SH-SY5Y (cell line): ENCODE results near the gene ZW10.

Experiments
- GATA2 ChIP-seq: IDR thresholded peaks from 2 replicates; pipeline ENCODE4 v1.6.1; 2011; ENCODE audit warnings: mild to moderate bottlenecking, low read depth, low read length
- GATA3 ChIP-seq: IDR thresholded peaks from 2 replicates; pipeline ENCODE4 v1.6.1; 2011; ENCODE audit warnings: low read depth, mild to moderate bottlenecking, low read length, moderate library complexity

DNA sequence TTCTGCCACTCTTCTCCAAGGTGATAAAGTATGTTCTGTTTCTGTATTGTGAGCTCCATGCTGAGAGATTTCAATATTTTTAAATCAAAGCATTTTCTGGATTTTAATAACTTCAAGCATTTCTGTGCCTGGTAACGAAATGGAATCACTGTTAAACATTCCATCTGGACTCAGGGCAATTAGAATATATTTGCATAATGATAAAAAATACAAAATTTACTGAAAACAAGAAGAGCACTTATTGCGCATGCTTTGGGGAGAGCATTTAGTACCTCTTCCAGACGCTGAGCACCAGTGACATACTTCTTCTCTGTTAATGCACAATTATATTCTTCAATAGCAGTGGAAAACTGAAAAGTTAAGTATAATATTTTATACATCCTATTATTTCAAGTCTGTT lies 13.3 kb downstream of the ZW10 start:
- no peak for TF ChIP-seq GATA3
- no peak for TF ChIP-seq GATA2
